ENCODE measurements around the gene GCNA. TPM values are rescaled to one million over a fixed set of nuclear protein-coding genes. Genes with fewer than 3 reads are reported as not detected.

Gene GCNA
- total RNA-seq (2014; rRNA removed; shearing (Covaris generic); ENCODE audit: low replicate concordance) = 2.3 TPM in 1 of 2 replicates, not detected in the other

GRCh38 chrX:71578253-71579135, at the start of gene GCNA:
Gene GCNA (plus strand): TSS chrX:71578437. CDS start chrX:71580822, 2,385 bp downstream.
- no peak for DNase-seq (ENCODE audit: low read depth)
- in situ Hi-C loops (cut with HindIII; ENCODE audit: low pct_unique_long_range_greater_than_20kb, low sequenced_read_pairs) = no loop called here

DNA sequence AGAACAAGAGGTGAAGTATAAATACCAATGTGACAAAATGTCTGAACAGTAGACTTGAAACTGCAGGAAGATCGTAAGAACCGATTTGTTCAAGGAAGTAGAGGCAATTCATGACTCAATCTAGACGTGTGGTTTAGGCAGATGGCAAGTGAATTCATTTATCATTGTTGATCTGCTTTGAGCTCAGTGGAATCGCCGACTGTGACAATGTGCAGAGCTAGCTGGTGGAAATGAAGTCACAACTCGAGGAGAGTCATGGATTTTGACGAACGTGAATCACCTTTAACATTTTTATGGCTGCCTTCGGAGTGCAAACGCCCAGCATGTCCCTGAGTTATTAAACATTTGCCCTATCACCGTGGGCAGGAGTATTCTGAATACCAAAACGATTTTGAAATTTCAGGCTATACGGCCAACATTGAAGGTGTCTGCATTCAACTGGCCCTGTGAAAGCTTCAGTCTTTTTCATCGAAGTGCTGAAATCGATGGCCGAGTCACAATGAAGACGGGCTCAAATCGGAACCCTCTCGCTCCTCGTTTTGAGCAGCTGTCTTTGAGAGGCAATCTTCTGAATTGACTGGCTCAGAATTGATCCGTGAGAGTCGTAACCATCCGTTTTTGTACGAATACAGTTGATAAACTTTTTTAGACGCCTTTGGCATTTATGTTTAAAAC, 46.0 kb upstream of the GCNA start:
- peak; percentile 51 for DNase-seq (ENCODE audit: low read depth)
- in situ Hi-C loops (cut with HindIII; ENCODE audit: low pct_unique_long_range_greater_than_20kb, low sequenced_read_pairs) = no loop called here

DNA sequence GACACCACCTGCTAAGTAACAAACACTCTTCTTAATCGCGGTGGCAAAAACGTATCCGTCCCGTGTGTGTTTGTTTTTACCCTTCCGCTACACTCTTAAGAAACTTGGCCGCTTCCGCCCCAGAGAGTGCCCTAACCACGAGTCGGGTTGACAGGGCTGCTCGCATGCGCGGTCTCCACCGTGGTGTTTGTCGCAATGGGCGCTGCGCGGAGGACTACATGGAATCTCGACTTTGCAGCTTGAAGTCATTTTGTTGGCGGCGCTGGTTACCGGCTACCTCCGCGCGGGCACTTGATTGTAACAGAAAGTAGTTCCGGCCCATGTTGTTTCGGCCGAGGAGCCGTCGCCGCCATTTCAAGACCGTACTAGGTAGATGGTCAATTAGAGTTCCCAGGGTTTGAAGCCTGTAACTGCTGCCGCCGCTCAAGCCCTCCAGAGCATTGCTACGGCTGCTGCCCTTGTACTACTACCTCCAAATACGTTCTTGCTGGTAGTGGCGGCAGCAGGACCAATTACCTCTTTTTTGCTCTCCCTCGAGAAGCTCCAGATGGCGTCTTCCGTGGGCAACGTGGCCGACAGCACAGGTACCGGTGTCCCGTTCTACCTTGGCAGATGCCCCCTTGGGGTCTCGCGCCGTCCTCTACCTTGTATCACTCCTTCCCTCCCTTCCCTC, 45.3 kb upstream of the GCNA start, which contains the start of gene OGT:
Gene OGT (plus strand): TSS at position 352 of the 673 bp plus-strand sequence. CDS start 196 bp downstream, at position 548.
- DNase-seq (ENCODE audit: low read depth) = peak; percentile 90
- in situ Hi-C loops (cut with HindIII; ENCODE audit: low pct_unique_long_range_greater_than_20kb, low sequenced_read_pairs) = no loop called here

- peak; percentile 22 for DNase-seq (ENCODE audit: low read depth)
- in situ Hi-C loops (cut with HindIII; ENCODE audit: low pct_unique_long_range_greater_than_20kb, low sequenced_read_pairs) = no loop called here
Observed at GRCh38 chrX:71533516-71533850, 44.8 kb upstream of the GCNA start.

DNA sequence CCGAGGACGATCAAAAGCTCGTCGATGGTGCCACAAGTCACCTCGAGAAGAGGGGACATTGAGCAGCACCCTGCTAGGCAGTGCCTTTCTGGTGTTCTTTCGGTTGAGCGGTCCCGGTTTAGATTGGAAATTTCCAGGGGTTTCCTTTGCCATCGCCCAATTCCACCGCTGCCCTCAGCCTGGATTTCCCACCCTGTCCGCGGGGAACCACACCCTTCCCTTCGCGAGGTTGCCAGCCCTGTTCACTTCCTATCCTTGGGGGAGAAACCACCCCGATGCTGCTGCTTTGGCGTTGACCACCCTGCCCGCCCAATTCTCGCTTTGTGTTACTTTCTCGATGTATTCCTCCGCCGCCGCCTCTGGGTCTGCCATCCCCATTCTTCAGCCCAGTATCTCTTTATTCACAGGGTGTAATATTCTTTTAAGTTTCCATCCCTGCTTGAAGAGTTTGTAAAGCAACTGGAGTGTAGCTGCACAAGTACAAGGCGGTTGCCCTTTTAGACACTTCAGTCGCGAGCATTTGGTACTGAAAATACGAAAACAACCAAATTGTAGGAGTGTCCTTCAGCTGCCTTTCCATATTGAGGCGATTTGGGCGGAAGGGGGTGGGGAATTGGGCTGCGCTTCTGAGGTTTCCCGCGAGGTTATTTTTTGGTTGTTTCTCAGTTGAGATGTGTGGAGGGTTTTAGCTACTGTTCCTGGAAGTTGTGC, 44.2 kb upstream of the GCNA start:
- in situ Hi-C loops (cut with HindIII; ENCODE audit: low pct_unique_long_range_greater_than_20kb, low sequenced_read_pairs) = no loop called here
- DNase-seq (ENCODE audit: low read depth) = peak; percentile 32

DNA sequence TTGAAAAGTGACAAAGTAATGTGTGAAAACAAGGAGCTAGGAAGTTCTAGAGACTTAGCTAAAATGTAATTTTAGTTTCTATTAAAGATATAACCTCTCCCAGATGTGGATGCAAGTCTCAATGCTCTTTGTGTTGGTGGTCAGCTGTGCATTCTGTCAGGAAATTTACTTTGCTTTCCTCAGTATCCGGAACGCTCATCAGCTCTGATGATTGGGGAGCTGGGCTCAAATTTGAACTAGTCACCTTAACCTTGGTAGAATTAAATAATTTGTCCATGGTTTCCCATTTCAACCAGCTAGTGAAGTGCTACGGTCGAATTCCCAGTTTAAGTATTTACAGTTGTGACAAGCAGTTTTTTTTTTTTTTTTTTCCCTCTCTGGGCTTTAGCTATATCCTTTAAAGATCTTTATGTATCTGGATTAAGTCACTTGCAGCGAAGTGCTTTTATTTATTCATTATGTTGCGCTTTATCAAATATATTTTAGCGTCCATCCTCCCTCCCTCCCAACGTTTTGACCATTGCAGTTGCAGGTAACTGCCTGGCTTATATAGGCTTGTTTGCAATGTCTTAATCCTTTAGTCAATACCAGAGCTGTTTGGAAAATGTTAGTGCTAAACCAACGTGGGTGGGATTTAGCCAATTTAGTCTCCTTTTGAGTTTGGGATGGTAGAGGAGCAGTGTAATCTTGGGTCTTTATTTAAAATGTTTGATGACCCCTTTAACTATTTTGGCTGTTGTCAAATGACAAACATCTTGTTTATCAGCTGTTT, 43.3 kb upstream of the GCNA start:
- DNase-seq (ENCODE audit: low read depth) = no peak
- in situ Hi-C loops (cut with HindIII; ENCODE audit: low pct_unique_long_range_greater_than_20kb, low sequenced_read_pairs) = no loop called here

- DNase-seq (ENCODE audit: low read depth) = no peak
- in situ Hi-C loops (cut with HindIII; ENCODE audit: low pct_unique_long_range_greater_than_20kb, low sequenced_read_pairs) = no loop called here
Observed at GRCh38 chrX:71536285-71536684, 42.0 kb upstream of the GCNA start.

GRCh38 chrX:71537743-71538142, 40.5 kb upstream of the GCNA start:
- no peak for DNase-seq (ENCODE audit: low read depth)
- in situ Hi-C loops (cut with HindIII; ENCODE audit: low pct_unique_long_range_greater_than_20kb, low sequenced_read_pairs) = no loop called here

DNA sequence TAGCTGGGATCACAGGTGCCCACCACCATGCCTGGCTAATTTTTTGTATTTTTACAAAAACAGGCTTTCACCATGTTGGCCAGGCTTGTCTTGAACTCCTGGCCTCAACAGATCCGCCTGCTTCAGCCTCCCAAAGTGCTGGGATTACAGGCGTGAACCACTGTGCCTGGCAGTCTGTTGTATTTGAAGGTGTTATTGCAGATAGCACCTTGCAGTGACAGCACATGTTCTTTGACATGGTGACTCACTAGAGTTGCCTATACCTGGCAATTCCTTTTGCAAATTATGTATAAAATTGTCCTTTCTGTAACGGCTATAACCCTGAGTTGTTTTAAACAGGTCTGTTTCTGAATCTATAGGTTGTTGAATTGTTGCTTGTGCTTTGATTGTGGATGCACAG, 37.4 kb upstream of the GCNA start:
- no peak for DNase-seq (ENCODE audit: low read depth)
- in situ Hi-C loops (cut with HindIII; ENCODE audit: low pct_unique_long_range_greater_than_20kb, low sequenced_read_pairs) = no loop called here

DNA sequence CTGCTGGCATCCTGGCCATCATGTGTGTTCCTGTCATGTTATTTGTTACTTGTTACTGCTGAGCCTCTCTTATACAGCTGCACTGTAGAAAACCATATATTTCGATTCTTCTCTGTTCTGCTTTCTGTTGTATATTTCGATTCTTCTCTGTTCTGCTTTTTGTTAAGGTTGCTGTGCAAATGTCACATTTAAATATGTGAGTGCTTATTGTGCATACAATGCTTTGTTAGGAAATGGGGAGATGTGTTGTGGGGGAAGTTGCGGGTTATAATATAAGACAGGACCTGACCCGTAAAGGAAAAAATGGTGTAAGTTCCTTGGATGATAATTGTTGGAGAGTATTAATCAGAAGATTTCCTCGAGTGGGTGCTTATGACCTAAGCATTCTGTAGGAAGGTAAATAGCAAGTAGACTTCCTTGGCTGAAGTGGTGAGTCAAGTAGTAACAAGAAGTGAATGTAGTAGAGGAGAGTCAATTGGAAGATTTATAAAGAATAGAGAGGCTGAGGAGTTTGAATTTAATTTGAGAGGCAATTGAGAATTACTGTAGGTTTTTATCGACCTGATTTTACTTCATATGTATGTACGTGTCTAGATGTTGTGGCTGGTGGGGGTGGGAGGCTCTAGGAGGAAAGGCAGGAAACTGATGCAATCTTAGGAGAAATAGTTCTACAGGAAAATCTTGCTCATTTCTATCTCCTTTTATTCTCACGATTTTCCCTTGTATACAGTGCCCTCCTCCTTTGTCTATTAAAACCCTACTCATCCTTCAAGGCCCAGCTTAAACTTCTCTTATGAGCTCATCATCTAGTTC, 36.8 kb upstream of the GCNA start:
- in situ Hi-C loops (cut with HindIII; ENCODE audit: low pct_unique_long_range_greater_than_20kb, low sequenced_read_pairs) = no loop called here
- no peak for DNase-seq (ENCODE audit: low read depth)

DNA sequence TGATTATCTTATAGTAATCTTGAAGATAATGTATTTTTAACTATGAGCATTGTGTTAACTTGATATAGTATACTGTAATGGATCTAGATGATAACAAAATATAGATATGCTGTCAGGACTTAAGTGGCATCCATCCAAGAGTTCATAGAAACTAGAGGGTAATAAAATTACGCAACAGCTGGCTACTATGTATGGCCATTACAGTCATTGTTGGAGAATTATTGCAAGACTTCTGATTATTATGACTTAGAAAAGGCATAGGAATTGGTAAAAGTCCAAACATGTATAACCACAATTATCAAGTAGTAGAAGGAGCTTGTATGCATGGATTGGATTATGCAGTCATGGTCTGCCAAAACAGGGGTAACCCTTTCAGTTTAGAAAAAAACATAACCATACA, 35.8 kb upstream of the GCNA start:
- no peak for DNase-seq (ENCODE audit: low read depth)
- in situ Hi-C loops (cut with HindIII; ENCODE audit: low pct_unique_long_range_greater_than_20kb, low sequenced_read_pairs) = no loop called here

DNA sequence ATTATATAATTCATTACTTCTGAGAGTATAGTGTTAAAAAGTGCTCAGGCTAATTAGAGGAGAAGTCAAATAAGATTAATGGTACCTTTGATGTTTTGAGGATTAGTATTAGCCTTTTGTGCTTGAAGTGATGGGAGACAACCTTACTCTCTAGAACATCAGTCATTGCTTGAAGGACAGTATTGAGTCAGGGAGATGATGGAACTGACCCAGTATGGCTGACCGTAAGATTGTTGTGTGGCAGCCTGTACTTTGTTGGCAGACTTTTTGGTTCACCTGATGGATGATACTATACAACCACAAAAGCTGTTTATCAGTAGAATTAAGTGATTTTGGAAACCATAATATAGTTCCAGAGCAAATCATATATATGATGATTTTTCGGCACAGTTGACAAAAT, 35.4 kb upstream of the GCNA start:
- DNase-seq (ENCODE audit: low read depth) = no peak
- in situ Hi-C loops (cut with HindIII; ENCODE audit: low pct_unique_long_range_greater_than_20kb, low sequenced_read_pairs) = no loop called here

GRCh38 chrX:71543316-71543715, 34.9 kb upstream of the GCNA start:
- DNase-seq (ENCODE audit: low read depth) = peak; percentile 71
- in situ Hi-C loops (cut with HindIII; ENCODE audit: low pct_unique_long_range_greater_than_20kb, low sequenced_read_pairs) = no loop called here

DNA sequence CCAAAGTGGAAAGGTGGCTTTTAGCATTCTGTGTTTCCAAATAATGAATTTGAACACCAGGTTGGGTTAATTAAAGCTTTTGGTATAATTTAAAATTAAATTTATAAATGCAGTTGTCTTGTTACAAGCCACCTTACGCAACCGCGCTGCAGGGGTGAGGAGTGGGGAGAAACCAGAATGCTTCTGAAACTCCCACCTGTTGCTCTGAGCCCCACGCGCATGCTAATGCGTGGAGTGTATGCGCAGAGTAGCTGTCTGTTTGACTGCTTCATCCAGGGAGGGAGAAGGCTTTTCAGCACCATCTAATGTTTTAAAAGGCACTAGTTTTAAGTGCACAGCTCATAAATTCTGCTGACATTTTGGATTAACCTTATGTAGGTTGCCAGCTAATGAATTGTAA, 32.9 kb upstream of the GCNA start:
- no peak for DNase-seq (ENCODE audit: low read depth)
- in situ Hi-C loops (cut with HindIII; ENCODE audit: low pct_unique_long_range_greater_than_20kb, low sequenced_read_pairs) = no loop called here

- DNase-seq (ENCODE audit: low read depth) = no peak
- in situ Hi-C loops (cut with HindIII; ENCODE audit: low pct_unique_long_range_greater_than_20kb, low sequenced_read_pairs) = no loop called here
Observed at GRCh38 chrX:71546879-71547278, 31.4 kb upstream of the GCNA start.

GRCh38 chrX:71547339-71547738, 30.9 kb upstream of the GCNA start:
- in situ Hi-C loops (cut with HindIII; ENCODE audit: low pct_unique_long_range_greater_than_20kb, low sequenced_read_pairs) = no loop called here
- DNase-seq (ENCODE audit: low read depth) = no peak

GRCh38 chrX:71549986-71550385, 28.3 kb upstream of the GCNA start:
- no peak for DNase-seq (ENCODE audit: low read depth)
- in situ Hi-C loops (cut with HindIII; ENCODE audit: low pct_unique_long_range_greater_than_20kb, low sequenced_read_pairs) = no loop called here
